ENCODE results near the gene FAM20A. TPM values are rescaled to one million over a fixed set of nuclear protein-coding genes. Genes with fewer than 3 reads are reported as not detected.
"Not testable (repeated sequence)": the region's sequence is repeated elsewhere in the genome, so short reads cannot be mapped to it uniquely, and the experiment has no call there.

The FAM20A gene
- total RNA-seq, 1 experiment from 2014 or later, result not detected

DNA sequence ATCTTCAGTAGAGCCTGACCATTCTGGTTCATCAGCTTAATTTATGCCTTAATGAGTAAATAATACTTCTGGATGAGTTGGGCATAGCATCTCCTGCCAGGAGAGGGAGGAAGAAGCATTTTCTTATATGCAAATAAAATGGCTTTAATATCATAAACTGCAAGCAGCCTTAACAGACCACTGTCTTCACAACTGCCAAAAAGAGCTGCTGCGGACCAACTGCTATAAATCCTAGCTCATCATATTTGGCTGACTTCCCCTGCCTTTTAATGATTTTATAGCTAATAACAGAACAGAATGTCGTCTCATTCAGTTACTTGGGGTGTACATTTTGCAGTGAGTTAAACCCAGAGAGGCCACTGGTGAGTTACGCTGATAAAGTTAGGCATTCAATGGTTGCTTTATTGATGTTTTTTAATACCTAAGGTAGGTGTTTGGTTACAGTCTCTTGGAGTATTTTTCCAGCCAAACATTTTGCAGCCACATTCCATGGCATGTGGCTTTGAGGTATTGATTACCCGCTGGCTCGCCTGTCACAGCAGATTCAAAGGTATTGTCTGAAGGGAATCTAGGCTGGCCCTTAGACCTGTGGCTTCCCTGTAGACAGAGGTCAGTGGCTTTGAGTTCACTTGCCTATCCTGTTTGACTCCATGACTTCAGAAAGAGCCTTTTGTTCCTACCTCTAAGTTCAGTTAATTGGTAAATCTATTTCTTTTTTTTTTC, 16.4 kb downstream of the FAM20A start:
- Histone ChIP-seq H2AFZ (ENCODE audit: low read depth, low read length, poor library complexity, severe bottlenecking) (no peak overlapping the region), H3K4me3 (replicated peaks in 1 of 2; ENCODE audit: low read depth in 1 of 2, low read length in 2 of 2) (no peak overlapping the region), H3K27me3 (ENCODE audit: insufficient read depth, low read length) (no peaks in the 10 kb centered on the region), H3K27ac (ENCODE audit: low read depth, low read length) (no peak overlapping the region), H3K9me3 (ENCODE audit: control insufficient read depth in 1 of 2, insufficient read depth in 1 of 2, low read depth in 1 of 2, low read length in 2 of 2) (no peaks in the 10 kb centered on the region), H3K9ac (ENCODE audit: low read length) (no peak overlapping the region), H3K36me3 (ENCODE audit: control insufficient read depth in 1 of 2, insufficient read depth in 2 of 2, low read length in 2 of 2) (no peaks in the 10 kb centered on the region), H3K4me2 (ENCODE audit: low read length) (no peak overlapping the region), H3K4me1 (ENCODE audit: control insufficient read depth in 1 of 2, insufficient read depth in 2 of 2, low read length in 2 of 2) (no peaks in the 10 kb centered on the region), H4K20me1 (ENCODE audit: insufficient read depth) (no peaks in the 10 kb centered on the region), H3K79me2 (ENCODE audit: insufficient read depth, low read length) (no peaks in the 10 kb centered on the region), H3K9me2 (ENCODE audit: insufficient read depth) (no peaks in the 10 kb centered on the region)
- ATAC-seq (no peak), DNase-seq (ENCODE audit: low read depth, low spot score) (no peak)
- ChIA-PET CTCF (no interaction called here), POLR2A (no interaction called here), RAD21 (ENCODE audit: low non-redundant PET in 1 of 2, low total read pairs in 2 of 2, uncharacterized antibody in 2 of 2, unreplicated experiment in 2 of 2) (no interaction called here)
- intact Hi-C loops (cut with micrococcal nuclease), result no loop called here
- TF ChIP-seq EZH2phosphoT487 (IDR thresholded peaks at IDR 0.05; ENCODE audit: borderline replicate concordance) (no peak), ZNF274 (IDR thresholded peaks at IDR 0.05; ENCODE audit: low read depth, low read length) (no peak), EGR1 (IDR thresholded peaks at IDR 0.05; ENCODE audit: low read depth) (no peak), ZFX (IDR thresholded peaks at IDR 0.05) (no peak), SP1 (IDR thresholded peaks at IDR 0.05; ENCODE audit: low read depth) (no peak), SRF (IDR thresholded peaks at IDR 0.05; ENCODE audit: low read depth) (no peak), FOSL1 (IDR thresholded peaks at IDR 0.05; ENCODE audit: low read depth) (no peak), ELF1 (IDR thresholded peaks at IDR 0.05; ENCODE audit: borderline replicate concordance, low read depth) (no peak)
- TF ChIP-seq, protein P1, sequence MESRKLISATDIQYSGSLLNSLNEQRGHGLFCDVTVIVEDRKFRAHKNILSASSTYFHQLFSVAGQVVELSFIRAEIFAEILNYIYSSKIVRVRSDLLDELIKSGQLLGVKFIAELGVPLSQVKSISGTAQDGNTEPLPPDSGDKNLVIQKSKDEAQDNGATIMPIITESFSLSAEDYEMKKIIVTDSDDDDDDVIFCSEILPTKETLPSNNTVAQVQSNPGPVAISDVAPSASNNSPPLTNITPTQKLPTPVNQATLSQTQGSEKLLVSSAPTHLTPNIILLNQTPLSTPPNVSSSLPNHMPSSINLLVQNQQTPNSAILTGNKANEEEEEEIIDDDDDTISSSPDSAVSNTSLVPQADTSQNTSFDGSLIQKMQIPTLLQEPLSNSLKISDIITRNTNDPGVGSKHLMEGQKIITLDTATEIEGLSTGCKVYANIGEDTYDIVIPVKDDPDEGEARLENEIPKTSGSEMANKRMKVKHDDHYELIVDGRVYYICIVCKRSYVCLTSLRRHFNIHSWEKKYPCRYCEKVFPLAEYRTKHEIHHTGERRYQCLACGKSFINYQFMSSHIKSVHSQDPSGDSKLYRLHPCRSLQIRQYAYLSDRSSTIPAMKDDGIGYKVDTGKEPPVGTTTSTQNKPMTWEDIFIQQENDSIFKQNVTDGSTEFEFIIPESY (IDR thresholded peaks at IDR 0.05; ENCODE audit: extremely low read depth, insufficient replicate concordance, low read length), result no peak
- BruUV-seq (replicated peaks), result no TSS peak

DNA sequence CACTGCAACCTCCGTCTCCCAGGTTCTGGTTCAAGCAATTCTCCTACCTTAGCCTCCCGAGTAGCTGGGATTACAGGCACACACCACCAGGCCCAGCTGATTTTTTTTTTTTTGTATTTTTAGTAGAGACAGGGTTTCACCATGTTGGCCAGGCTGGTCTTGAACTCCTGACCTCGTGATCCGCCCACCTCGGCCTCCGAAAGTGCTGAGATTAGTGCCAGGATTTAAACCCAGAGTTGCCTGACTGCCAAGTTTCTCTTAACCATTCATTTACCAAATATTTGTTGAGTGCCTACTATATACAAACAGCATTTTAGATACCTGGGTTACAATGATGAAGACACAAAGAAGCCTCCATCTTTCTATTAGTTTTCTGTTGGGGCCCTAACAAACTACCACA, 18.3 kb downstream of the FAM20A start:
- H3K36me3 ChIP-seq (ENCODE audit: control insufficient read depth in 1 of 2, insufficient read depth in 2 of 2, low read length in 2 of 2); H4K20me1 ChIP-seq (ENCODE audit: insufficient read depth); H3K9me2 ChIP-seq (ENCODE audit: insufficient read depth); H3K4me3 ChIP-seq (replicated peaks in 1 of 2; ENCODE audit: low read depth in 1 of 2, low read length in 2 of 2); POLR2A ChIA-PET; H3K9ac ChIP-seq (ENCODE audit: low read length); H3K9me3 ChIP-seq (ENCODE audit: control insufficient read depth in 1 of 2, insufficient read depth in 1 of 2, low read depth in 1 of 2, low read length in 2 of 2); H3K27ac ChIP-seq (ENCODE audit: low read depth, low read length); H3K79me2 ChIP-seq (ENCODE audit: insufficient read depth, low read length); H3K4me2 ChIP-seq (ENCODE audit: low read length); H3K27me3 ChIP-seq (ENCODE audit: insufficient read depth, low read length); DNase-seq (ENCODE audit: low read depth, low spot score); intact Hi-C loops (cut with micrococcal nuclease); H3K4me1 ChIP-seq (ENCODE audit: control insufficient read depth in 1 of 2, insufficient read depth in 2 of 2, low read length in 2 of 2); RAD21 ChIA-PET (ENCODE audit: low non-redundant PET in 1 of 2, low total read pairs in 2 of 2, uncharacterized antibody in 2 of 2, unreplicated experiment in 2 of 2); CTCF ChIA-PET; H2AFZ ChIP-seq (ENCODE audit: low read depth, low read length, poor library complexity, severe bottlenecking); BruUV-seq (replicated peaks); ATAC-seq: not testable (repeated sequence)

Measured in HCT116 (cell line).